H9 (cell line): ENCODE results near the gene ROCK2. TPM values are rescaled to one million over a fixed set of nuclear protein-coding genes. Genes with fewer than 3 reads are reported as not detected.

Experiments
- DNase-seq: peaks from one replicate; pipeline ENCODE4 v3.0.0-alpha.2; 2017
- H2AFZ ChIP-seq: one replicate; pipeline ENCODE4 v1.6.1; 2013; ENCODE audit warnings: mild to moderate bottlenecking, low read length, control low read depth, moderate library complexity
- H2AK5ac ChIP-seq: 2 replicates; pipeline ENCODE4 v1.6.1; 2013; ENCODE audit warnings: low read length, control low read depth, mixed read lengths; ENCODE audit not compliant: insufficient read length
- H2BK120ac ChIP-seq: one replicate; pipeline ENCODE4 v1.6.1; 2013; ENCODE audit warnings: low read depth, mild to moderate bottlenecking, low read length, control low read depth, inconsistent platforms; ENCODE audit not compliant: poor library complexity, severe bottlenecking
- H2BK12ac ChIP-seq: 2 replicates; pipeline ENCODE4 v1.6.1; 2013; ENCODE audit warnings: low read length, control low read depth, mixed read lengths, low read depth; ENCODE audit not compliant: insufficient read length
- H2BK15ac ChIP-seq: 2 replicates; pipeline ENCODE4 v1.6.1; 2013; ENCODE audit warnings: low read depth, low read length, control low read depth
- H2BK20ac ChIP-seq: one replicate; pipeline ENCODE4 v1.6.1; 2013; ENCODE audit warnings: low read depth, mild to moderate bottlenecking, low read length, control low read depth, inconsistent platforms; ENCODE audit not compliant: poor library complexity, severe bottlenecking
- H2BK5ac ChIP-seq: 2 replicates; pipeline ENCODE4 v1.6.1; 2013; ENCODE audit warnings: low read length, control low read depth, mixed read lengths; ENCODE audit not compliant: insufficient read length
- H3K14ac ChIP-seq: 2 replicates; pipeline ENCODE4 v1.6.1; 2013; ENCODE audit warnings: low read length, control low read depth; ENCODE audit not compliant: insufficient read depth
- H3K18ac ChIP-seq: 2 replicates; pipeline ENCODE4 v1.6.1; 2013; ENCODE audit warnings: low read depth, mild to moderate bottlenecking, mixed read lengths, low read length, control low read depth; ENCODE audit not compliant: insufficient read length
- H3K23ac ChIP-seq: 2 replicates; pipeline ENCODE4 v1.6.1; 2013; ENCODE audit warnings: low read length, control low read depth, mixed read lengths, low read depth; ENCODE audit not compliant: insufficient read length
- H3K23me2 ChIP-seq: 2 replicates; pipeline ENCODE4 v1.6.1; 2013; ENCODE audit warnings: low read depth, mild to moderate bottlenecking, mixed read lengths, low read length, control low read depth; ENCODE audit not compliant: insufficient read length, poor library complexity, severe bottlenecking
- H3K27ac ChIP-seq: 2 replicates; pipeline ENCODE4 v1.5.1; 2013; ENCODE audit warnings: low read length, control low read depth, mixed read lengths, low read depth; ENCODE audit not compliant: insufficient read length
- H3K27me3 ChIP-seq: 2 replicates; pipeline ENCODE4 v1.6.1; 2013; ENCODE audit warnings: low read length, control low read depth, inconsistent platforms; ENCODE audit not compliant: insufficient read depth
- H3K4ac ChIP-seq: 2 replicates; pipeline ENCODE4 v1.6.1; 2013; ENCODE audit warnings: low read depth, mild to moderate bottlenecking, control low read depth, inconsistent platforms, low read length, moderate library complexity
- H3K4me1 ChIP-seq: 2 replicates; pipeline ENCODE4 v1.6.1; 2013; ENCODE audit warnings: low read length, control low read depth, inconsistent platforms; ENCODE audit not compliant: insufficient read depth
- H3K4me2 ChIP-seq: 2 replicates; pipeline ENCODE4 v1.6.1; 2013; ENCODE audit warnings: low read length, control low read depth, mixed read lengths; ENCODE audit not compliant: insufficient read length, insufficient read depth
- H3K56ac ChIP-seq: 2 replicates; pipeline ENCODE4 v1.6.1; 2013; ENCODE audit warnings: low read depth, mild to moderate bottlenecking, mixed read lengths, low read length, control low read depth; ENCODE audit not compliant: insufficient read length
- H3K79me1 ChIP-seq: 2 replicates; pipeline ENCODE4 v1.6.1; 2013; ENCODE audit warnings: low read depth, mild to moderate bottlenecking, moderate library complexity, low read length, control low read depth, inconsistent platforms; ENCODE audit not compliant: insufficient read depth, poor library complexity, severe bottlenecking
- H3K79me2 ChIP-seq: 2 replicates; pipeline ENCODE4 v1.6.1; 2013; ENCODE audit warnings: low read length, control low read depth, inconsistent platforms; ENCODE audit not compliant: insufficient read depth
- H3K9ac ChIP-seq: 2 replicates; pipeline ENCODE4 v1.6.1; 2013; ENCODE audit warnings: low read length, control low read depth, mixed read lengths; ENCODE audit not compliant: insufficient read length; ENCODE audit errors: extremely low read depth
- H3K9me3 ChIP-seq: one replicate; pipeline ENCODE4 v1.6.1; 2013; ENCODE audit warnings: low read depth, low read length, inconsistent platforms; ENCODE audit not compliant: control insufficient read depth
- H3T11ph ChIP-seq: one replicate; pipeline ENCODE4 v1.6.1; 2013; ENCODE audit warnings: mild to moderate bottlenecking, low read length, control low read depth, inconsistent platforms
- H4K20me1 ChIP-seq: one replicate; pipeline ENCODE4 v1.6.1; 2013; ENCODE audit not compliant: control insufficient read depth, insufficient read length, insufficient read depth
- H4K5ac ChIP-seq: 2 replicates; pipeline ENCODE4 v1.6.1; 2013; ENCODE audit warnings: low read depth, mild to moderate bottlenecking, mixed read lengths, low read length, control low read depth; ENCODE audit not compliant: insufficient read length
- H4K8ac ChIP-seq: replicated peaks from 2 replicates; pipeline ENCODE4 v1.6.1; 2013; ENCODE audit warnings: low read length, control low read depth, mixed read lengths, low read depth; ENCODE audit not compliant: insufficient read length
- H4K91ac ChIP-seq: 2 replicates; pipeline ENCODE4 v1.6.1; 2013; ENCODE audit warnings: low read depth, mild to moderate bottlenecking, moderate library complexity, mixed read lengths, low read length, control low read depth; ENCODE audit not compliant: insufficient read length
- H3K27ac Mint-ChIP-seq, 3 experiments: 2 replicates in 2 of 3; 3 replicates in 1 of 3; pipeline ENCODE4 v1.8.0; 2020 to 2021; ENCODE audit warnings: mixed read lengths in 3 of 3, mild to moderate bottlenecking in 1 of 3, moderate library complexity in 1 of 3
- H3K27me3 Mint-ChIP-seq: 2 replicates; pipeline ENCODE4 v1.8.0; 2021; ENCODE audit warnings: low read depth, mild to moderate bottlenecking, moderate library complexity, mixed read lengths
- H3K36me3 Mint-ChIP-seq, 3 experiments: 2 replicates in 2 of 3; 3 replicates in 1 of 3; pipeline ENCODE4 v1.8.0; 2020 to 2021; ENCODE audit warnings: low read depth in 3 of 3, mixed read lengths in 3 of 3; ENCODE audit not compliant: insufficient read depth in 1 of 3
- H3K4me1 Mint-ChIP-seq, 2 experiments: 2 replicates each; pipeline ENCODE4 v1.8.0; 2020; ENCODE audit warnings: mixed read lengths in 2 of 2
- H3K4me3 Mint-ChIP-seq, 2 experiments: 2 replicates in 1 of 2; 3 replicates in 1 of 2; pipeline ENCODE4 v1.8.0; 2020 to 2021; ENCODE audit warnings: mild to moderate bottlenecking in 2 of 2, mixed read lengths in 2 of 2, moderate library complexity in 1 of 2
- H3K9me3 Mint-ChIP-seq, 2 experiments: 2 replicates in 1 of 2; 3 replicates in 1 of 2; pipeline ENCODE4 v1.8.0; 2020; ENCODE audit warnings: mild to moderate bottlenecking in 2 of 2, mixed read lengths in 2 of 2, moderate library complexity in 1 of 2
- CTCF ChIP-seq: fragments of 200-600 bp; sonication (generic); conservative IDR thresholded peaks from 3 replicates; pipeline ENCODE4 v1.8.0; 2021; ENCODE audit warnings: antibody characterized with exemption, mild to moderate bottlenecking
- WGBS: extraction: QIAGEN DNeasy Blood & Tissue Kit; methylation state at CpG from one replicate; pipeline ENCODE4 v1.1.7; 2013; ENCODE audit warnings: missing lambda C conversion rate, low lambda C conversion rate, mixed read lengths; ENCODE audit not compliant: insufficient read length; ENCODE audit errors: extremely low coverage; 5-methylcytosine and 5-hydroxymethylcytosine counted together
- total RNA-seq: library from RNA; stranded (reverse); gene quantifications from 2 replicates; pipeline ENCODE4 v1.2.1, GENCODE V29; 2021

ROCK2 gene
- total RNA-seq, 1 experiment from 2014 or later, result 33.2 TPM

GRCh38 chr2:11375025-11375688 is 30.7 kb upstream of the ROCK2 start:
- H3K14ac ChIP-seq, result peak overlapping the region; percentile 69; the same call in 1 of the 2 replicates
- no peak overlapping the region for H2BK15ac ChIP-seq
- no peak overlapping the region for H3K4me3 Mint-ChIP-seq
- H3K4me1 Mint-ChIP-seq, result peaks cover 24 to 31% of the 10 kb centered on the region in 2 experiments
- H3K4me2 ChIP-seq, result no peak overlapping the region
- H3K9me3 ChIP-seq, result no peaks in the 10 kb centered on the region
- H3K27me3 ChIP-seq, result no peaks in the 10 kb centered on the region
- no peak overlapping the region for H3K56ac ChIP-seq
- no peaks in the 10 kb centered on the region for H3K36me3 Mint-ChIP-seq
- no peak overlapping the region for H2BK12ac ChIP-seq
- no peak overlapping the region for H2BK5ac ChIP-seq
- no peak overlapping the region for H3K9ac ChIP-seq
- no peaks in the 10 kb centered on the region for H3K9me3 Mint-ChIP-seq
- H2BK120ac ChIP-seq, result no peak overlapping the region
- no peak for DNase-seq
- H4K91ac ChIP-seq, result no peak overlapping the region
- no peak overlapping the region for H2AFZ ChIP-seq
- no peaks in the 10 kb centered on the region for H4K20me1 ChIP-seq
- no peak overlapping the region for H3K18ac ChIP-seq
- H3K23ac ChIP-seq, result no peak overlapping the region
- no peak overlapping the region for H3K27ac ChIP-seq
- no peaks in the 10 kb centered on the region for H3K79me1 ChIP-seq
- H3K23me2 ChIP-seq, result no peaks in the 10 kb centered on the region
- TF ChIP-seq CTCF, result no peak
- H2AK5ac ChIP-seq, result no peak overlapping the region
- no peak overlapping the region for H4K8ac ChIP-seq
- no peak overlapping the region for H3K27ac Mint-ChIP-seq
- H4K5ac ChIP-seq, result no peak overlapping the region
- no peak overlapping the region for H3K4ac ChIP-seq
- no peaks in the 10 kb centered on the region; the same call in 1 of the 2 replicates for H3K27me3 Mint-ChIP-seq
- no peak overlapping the region for H3T11ph ChIP-seq
- no peak overlapping the region for H2BK20ac ChIP-seq
- peaks cover 4% of the 10 kb centered on the region; the same call in 1 of the 2 replicates for H3K4me1 ChIP-seq
- no CpG with 5 or more reads among the region's 15 CpGs for WGBS
- no peaks in the 10 kb centered on the region for H3K79me2 ChIP-seq
